VCaP (cell line): Measurements from ENCODE around the gene GPR137.

Source experiments
- H3K27ac ChIP-seq: fragments of 450-650 bp; 2 replicates; pipeline ENCODE4 v1.5.1; 2017
- CTCF ChIP-seq: fragments of 450-650 bp; conservative IDR thresholded peaks from 2 replicates; pipeline ENCODE4 v1.5.1; 2017; ENCODE audit warnings: mild to moderate bottlenecking, moderate library complexity

GPR137 gene

DNA sequence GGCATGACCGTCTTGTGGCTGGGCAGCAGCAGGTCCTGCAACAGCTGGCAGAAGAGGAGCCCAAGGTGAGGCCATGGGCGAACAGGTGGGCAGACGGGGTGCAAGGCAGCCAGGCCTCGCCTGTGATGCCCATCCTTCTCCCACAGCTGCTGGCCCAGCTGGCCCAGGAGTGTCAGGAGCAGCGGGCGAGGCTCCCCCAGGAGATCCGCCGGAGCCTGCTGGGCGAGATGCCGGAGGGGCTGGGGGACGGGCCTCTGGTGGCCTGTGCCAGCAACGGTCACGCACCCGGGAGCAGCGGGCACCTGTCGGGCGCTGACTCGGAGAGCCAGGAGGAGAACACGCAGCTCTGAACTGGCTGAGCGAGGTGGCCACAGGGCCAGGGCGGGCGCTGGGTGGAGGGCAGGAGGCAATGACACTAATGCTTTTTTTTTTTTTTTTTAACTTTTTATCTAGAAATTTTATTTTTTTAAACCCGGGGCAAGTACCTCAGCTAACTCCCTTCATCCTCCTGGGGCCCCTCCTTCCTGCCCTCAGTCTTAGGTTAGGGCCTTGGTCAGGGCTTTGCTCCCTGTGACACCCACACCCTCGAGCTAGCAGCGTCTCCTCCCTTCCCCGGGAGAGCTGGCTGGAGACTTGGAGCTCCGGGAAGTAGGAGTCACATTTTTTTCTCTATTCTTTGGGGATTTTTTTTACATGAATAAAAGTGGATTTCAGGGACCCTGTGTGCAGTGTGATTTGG, 18.3 kb upstream of the GPR137 start:
- TF ChIP-seq CTCF = no peak
- peak overlapping the region; percentile 100 for H3K27ac ChIP-seq

- H3K27ac ChIP-seq = peak overlapping the region; percentile 100
- no peak for TF ChIP-seq CTCF
These were observed 17.4 kb upstream of the GPR137 start for GRCh38 chr11:64268025-64268892.

GRCh38 chr11:64268893-64269539, 16.6 kb upstream of the GPR137 start:
- peak overlapping the region; percentile 100 for H3K27ac ChIP-seq

GRCh38 chr11:64269540-64270220, 16.0 kb upstream of the GPR137 start:
- peak overlapping the region; percentile 100 for H3K27ac ChIP-seq
- peak; percentile 52 for TF ChIP-seq CTCF

More at GRCh38 chr11:64268893-64269539, 16.6 kb upstream of the GPR137 start:
- TF ChIP-seq CTCF = no peak

- peak overlapping the region; percentile 99 for H3K27ac ChIP-seq
- no peak for TF ChIP-seq CTCF
These were observed 10.4 kb upstream of the GPR137 start for GRCh38 chr11:64275031-64275800.

- no peak for TF ChIP-seq CTCF
- peak overlapping the region; percentile 99; the same call in 1 of the 2 replicates for H3K27ac ChIP-seq
These were observed 9.8 kb upstream of the GPR137 start for GRCh38 chr11:64275841-64276240.
